ENCODE data around the gene PRL. TPM values are rescaled to one million over a fixed set of nuclear protein-coding genes. Genes with fewer than 3 reads are reported as not detected.

The PRL gene
- under 1 TPM in 1 of 4 donors, not detected in 3; 0.16 TPM for polyA plus RNA-seq
- long read RNA-seq, donor 1, result 0 reads
- long read RNA-seq, donor 2, result 0 reads
- long read RNA-seq, donor 3, result 0 reads
- long read RNA-seq, donor 4, result 0 reads
- long read RNA-seq, donor 5, result 0 reads
- long read RNA-seq, donor 6, result 0 reads
- long read RNA-seq, donor 7, result 0 reads
- long read RNA-seq, donor 8, result 0 reads
- long read RNA-seq, donor 9, result 0 reads
- long read RNA-seq, donor 10, result 0 reads

DNA sequence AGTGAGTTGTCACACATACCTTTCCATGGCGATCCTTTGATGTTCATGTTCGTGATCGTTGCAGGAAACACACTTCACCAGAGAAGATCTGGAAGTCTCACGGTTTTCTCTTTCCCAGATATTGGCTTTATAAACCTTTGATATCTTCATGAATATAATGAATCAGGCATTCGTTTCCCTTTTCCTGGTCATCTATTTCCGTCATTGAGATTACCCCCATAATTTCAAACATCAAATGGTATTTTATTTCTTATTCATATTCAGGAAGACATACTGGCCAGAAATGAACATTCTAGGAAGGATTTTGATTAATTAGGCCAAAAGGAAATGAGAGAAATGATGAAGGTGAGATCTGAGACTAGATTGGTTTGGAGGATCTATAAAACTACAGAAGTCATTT is at the start of gene PRL:
Gene PRL, minus strand, starts transcription at position 101 of the 400 bp plus-strand sequence. Its CDS starts 54 bp downstream, at position 47.
- FAIRE-seq (no peak), DNase-seq (no peak)
- Histone ChIP-seq H3K27ac (ENCODE audit: low read depth in 1 of 3, low read length in 2 of 3) (no peak within 1 kb of the TSS), H3K4me1 (ENCODE audit: control insufficient read depth in 3 of 3, insufficient read depth in 2 of 3, low read depth in 1 of 3, low read length in 2 of 3) (no peaks in the 10 kb centered on the region), H3K27me3 (ENCODE audit: control insufficient read depth in 3 of 3, insufficient read depth in 3 of 3, low read length in 3 of 3) (no peaks in the 10 kb centered on the region), H3K9me3 (ENCODE audit: control insufficient read depth in 2 of 2, insufficient read depth in 1 of 2, low read depth in 1 of 2, low read length in 1 of 2) (no peaks in the 10 kb centered on the region), H3K4me3 (ENCODE audit: low read depth in 1 of 3, low read length in 3 of 3) (no peak within 1 kb of the TSS), H3K36me3 (ENCODE audit: control insufficient read depth in 3 of 3, insufficient read depth in 2 of 3, low read depth in 1 of 3, low read length in 3 of 3) (no peaks in the 10 kb centered on the region)
- WGBS, 3 donors, result 90 to 96% (median 93%) methylated on average over 6 of the region's 6 CpGs

DNA sequence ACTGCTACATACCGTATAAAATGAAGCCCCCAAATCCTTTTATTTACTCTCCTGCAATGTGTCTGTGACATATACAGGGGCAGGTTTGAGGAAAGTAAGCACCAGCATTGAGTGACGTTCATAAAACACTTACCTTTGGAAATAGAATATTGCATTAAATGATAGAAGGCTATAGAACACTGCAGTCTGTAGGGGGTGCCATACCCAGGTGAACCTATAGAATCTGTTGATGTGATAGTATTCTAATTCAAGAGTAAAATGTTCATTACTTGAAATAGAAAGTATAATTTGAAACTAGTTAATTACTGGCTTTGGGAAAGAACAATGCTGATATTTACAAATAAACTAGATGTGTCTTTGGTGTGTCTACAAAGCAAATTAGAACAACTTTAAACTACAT is 47.0 kb upstream of the PRL start:
- no peak for FAIRE-seq
- Histone ChIP-seq H3K4me3 (ENCODE audit: low read depth in 1 of 3, low read length in 3 of 3) (no peak overlapping the region), H3K9me3 (ENCODE audit: control insufficient read depth in 2 of 2, insufficient read depth in 1 of 2, low read depth in 1 of 2, low read length in 1 of 2) (no peaks in the 10 kb centered on the region), H3K36me3 (ENCODE audit: control insufficient read depth in 3 of 3, insufficient read depth in 2 of 3, low read depth in 1 of 3, low read length in 3 of 3) (no peaks in the 10 kb centered on the region), H3K27me3 (ENCODE audit: control insufficient read depth in 3 of 3, insufficient read depth in 3 of 3, low read length in 3 of 3) (no peaks in the 10 kb centered on the region), H3K27ac (ENCODE audit: low read depth in 1 of 3, low read length in 2 of 3) (no peak overlapping the region), H3K4me1 (ENCODE audit: control insufficient read depth in 3 of 3, insufficient read depth in 2 of 3, low read depth in 1 of 3, low read length in 2 of 3) (no peaks in the 10 kb centered on the region)
- WGBS, 3 donors, result 80 to 83% (median 82%) methylated on average over 2 of the region's 2 CpGs
- DNase-seq, result no peak

DNA sequence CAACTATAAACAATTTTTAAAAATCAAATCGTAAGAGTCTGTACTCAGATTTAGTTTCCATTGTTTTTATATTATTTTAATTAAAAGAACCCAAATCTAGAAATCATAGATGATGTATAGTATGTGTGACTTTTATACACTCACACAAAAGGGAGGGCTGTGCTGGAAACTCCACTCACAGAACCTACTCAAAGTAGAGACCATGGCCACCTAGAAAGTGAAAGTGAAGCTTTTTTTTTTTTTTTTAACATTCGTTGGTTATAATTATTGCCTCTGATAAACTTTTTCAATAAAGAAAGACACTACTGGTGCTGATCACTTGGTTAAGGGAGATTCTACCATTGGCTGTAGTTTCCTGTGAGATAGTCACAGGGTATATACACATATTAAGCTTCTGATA is 37.9 kb upstream of the PRL start:
- DNase-seq, result no peak

DNA sequence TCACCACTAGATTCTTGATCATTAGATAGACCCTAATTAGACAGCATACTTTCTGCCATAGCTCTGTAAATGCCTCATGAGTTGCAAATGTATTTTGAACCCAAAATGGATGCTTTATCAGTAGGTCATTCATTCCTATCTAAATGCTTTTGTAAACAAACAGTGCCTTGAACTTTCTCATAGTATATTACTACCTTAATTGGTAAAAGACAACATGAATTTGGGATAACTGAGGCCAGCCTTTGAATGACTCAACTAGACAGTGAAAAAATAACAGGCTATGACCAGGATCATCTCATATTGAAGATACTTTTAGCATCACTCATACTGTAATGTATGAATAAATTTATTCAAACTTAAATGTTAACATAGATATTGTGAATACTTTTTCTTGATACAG is 37.0 kb upstream of the PRL start:
- Histone ChIP-seq H3K27ac (ENCODE audit: low read depth in 1 of 3, low read length in 2 of 3) (no peak overlapping the region), H3K4me1 (ENCODE audit: control insufficient read depth in 3 of 3, insufficient read depth in 2 of 3, low read depth in 1 of 3, low read length in 2 of 3) (no peaks in the 10 kb centered on the region), H3K9me3 (ENCODE audit: control insufficient read depth in 2 of 2, insufficient read depth in 1 of 2, low read depth in 1 of 2, low read length in 1 of 2) (peaks cover 0 to 2% of the 10 kb centered on the region in 2 donors), H3K36me3 (ENCODE audit: control insufficient read depth in 3 of 3, insufficient read depth in 2 of 3, low read depth in 1 of 3, low read length in 3 of 3) (no peaks in the 10 kb centered on the region), H3K27me3 (ENCODE audit: control insufficient read depth in 3 of 3, insufficient read depth in 3 of 3, low read length in 3 of 3) (no peaks in the 10 kb centered on the region), H3K4me3 (ENCODE audit: low read depth in 1 of 3, low read length in 3 of 3) (no peak overlapping the region)
- DNase-seq (no peak), FAIRE-seq (no peak)

More for the DNA sequence above, 37.9 kb upstream of the PRL start:
- H3K4me1 ChIP-seq (ENCODE audit: control insufficient read depth in 3 of 3, insufficient read depth in 2 of 3, low read depth in 1 of 3, low read length in 2 of 3), result no peaks in the 10 kb centered on the region
- no peaks in the 10 kb centered on the region for H3K27me3 ChIP-seq (ENCODE audit: control insufficient read depth in 3 of 3, insufficient read depth in 3 of 3, low read length in 3 of 3)
- no peak for FAIRE-seq
- H3K27ac ChIP-seq (ENCODE audit: low read depth in 1 of 3, low read length in 2 of 3), result no peak overlapping the region
- no peaks in the 10 kb centered on the region for H3K36me3 ChIP-seq (ENCODE audit: control insufficient read depth in 3 of 3, insufficient read depth in 2 of 3, low read depth in 1 of 3, low read length in 3 of 3)
- 40 to 58% (median 47%) methylated on average over 2 of the region's 2 CpGs for WGBS, 3 donors
- peaks cover 0 to 2% of the 10 kb centered on the region in 2 donors for H3K9me3 ChIP-seq (ENCODE audit: control insufficient read depth in 2 of 2, insufficient read depth in 1 of 2, low read depth in 1 of 2, low read length in 1 of 2)
- H3K4me3 ChIP-seq (ENCODE audit: low read depth in 1 of 3, low read length in 3 of 3), result no peak overlapping the region

DNA sequence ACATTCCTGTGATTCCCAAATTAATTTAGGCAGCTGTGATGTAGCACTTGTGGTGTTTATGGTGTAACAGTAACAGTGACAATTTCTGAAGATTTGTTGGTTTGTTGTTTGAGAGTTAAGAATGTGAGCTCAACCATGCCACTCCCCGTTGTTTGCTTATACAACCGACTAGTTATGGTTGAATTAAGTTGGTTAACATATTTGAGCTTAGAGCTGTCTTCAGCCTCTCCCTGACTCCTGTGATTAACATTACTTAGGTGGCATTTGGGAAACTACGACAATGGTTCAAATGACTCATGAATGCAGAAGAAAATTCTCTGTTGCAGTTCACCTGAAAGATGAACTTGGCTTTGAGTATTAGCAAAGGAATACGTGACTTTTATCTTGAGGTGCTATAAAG is 35.9 kb upstream of the PRL start:
- FAIRE-seq, result no peak
- no peak overlapping the region for H3K27ac ChIP-seq (ENCODE audit: low read depth in 1 of 3, low read length in 2 of 3)
- 74 to 79% (median 78%) methylated on average over 4 of the region's 4 CpGs for WGBS, 3 donors

DNA sequence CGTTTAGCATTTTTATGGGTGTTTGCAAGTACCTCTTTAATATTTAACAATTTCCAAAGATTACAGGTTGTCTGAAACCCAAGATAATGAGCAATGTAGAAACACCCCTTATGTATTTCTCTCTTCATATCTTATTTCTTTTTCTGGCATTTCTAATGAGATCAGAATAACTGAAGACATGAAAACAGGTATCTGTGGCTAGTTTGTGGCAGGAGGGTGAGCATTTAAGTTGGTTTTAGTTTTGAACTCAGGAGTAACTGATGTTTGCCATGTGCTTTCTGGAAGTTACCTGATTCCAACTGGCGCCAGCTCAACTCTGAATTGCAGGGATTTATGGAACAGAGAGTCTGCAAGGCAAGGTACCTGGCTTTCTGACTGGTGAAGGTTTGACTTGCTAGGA is 35.4 kb upstream of the PRL start:
- Histone ChIP-seq H3K4me1 (ENCODE audit: control insufficient read depth in 3 of 3, insufficient read depth in 2 of 3, low read depth in 1 of 3, low read length in 2 of 3) (no peaks in the 10 kb centered on the region), H3K4me3 (ENCODE audit: low read depth in 1 of 3, low read length in 3 of 3) (no peak overlapping the region), H3K9me3 (ENCODE audit: control insufficient read depth in 2 of 2, insufficient read depth in 1 of 2, low read depth in 1 of 2, low read length in 1 of 2) (peaks cover 0 to 2% of the 10 kb centered on the region in 2 donors), H3K36me3 (ENCODE audit: control insufficient read depth in 3 of 3, insufficient read depth in 2 of 3, low read depth in 1 of 3, low read length in 3 of 3) (no peaks in the 10 kb centered on the region), H3K27ac (ENCODE audit: low read depth in 1 of 3, low read length in 2 of 3) (no peak overlapping the region), H3K27me3 (ENCODE audit: control insufficient read depth in 3 of 3, insufficient read depth in 3 of 3, low read length in 3 of 3) (no peaks in the 10 kb centered on the region)
- no peak for FAIRE-seq
- DNase-seq, result no peak
- 66 to 89% (median 86%) methylated on average over 2 of the region's 2 CpGs for WGBS, 3 donors

More for the DNA sequence above, 35.9 kb upstream of the PRL start:
- Histone ChIP-seq H3K4me3 (ENCODE audit: low read depth in 1 of 3, low read length in 3 of 3) (no peak overlapping the region), H3K9me3 (ENCODE audit: control insufficient read depth in 2 of 2, insufficient read depth in 1 of 2, low read depth in 1 of 2, low read length in 1 of 2) (peaks cover 0 to 2% of the 10 kb centered on the region in 2 donors), H3K27me3 (ENCODE audit: control insufficient read depth in 3 of 3, insufficient read depth in 3 of 3, low read length in 3 of 3) (no peaks in the 10 kb centered on the region), H3K4me1 (ENCODE audit: control insufficient read depth in 3 of 3, insufficient read depth in 2 of 3, low read depth in 1 of 3, low read length in 2 of 3) (no peaks in the 10 kb centered on the region), H3K36me3 (ENCODE audit: control insufficient read depth in 3 of 3, insufficient read depth in 2 of 3, low read depth in 1 of 3, low read length in 3 of 3) (no peaks in the 10 kb centered on the region)
- DNase-seq, result no peak

DNA sequence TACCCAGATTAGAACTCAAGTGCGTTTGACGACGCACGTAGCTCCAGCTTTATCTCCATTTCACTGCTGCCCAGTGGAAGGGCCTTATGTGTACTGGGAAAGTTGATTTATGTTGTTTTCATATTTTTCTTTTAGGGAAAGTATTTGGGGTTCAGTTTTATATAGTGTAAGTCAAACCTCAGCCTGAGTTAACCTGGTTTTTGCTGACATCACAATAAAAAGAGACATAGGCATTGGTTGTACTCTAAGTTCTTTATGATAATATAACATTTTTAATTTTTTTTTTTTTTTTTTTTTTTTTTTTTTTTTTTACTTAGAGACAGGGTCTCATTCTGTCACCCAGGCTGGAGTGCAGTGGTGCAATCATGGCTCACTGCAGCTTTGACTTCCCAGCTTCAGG is 34.1 kb upstream of the PRL start:
- DNase-seq (no peak), FAIRE-seq (no peak)
- Histone ChIP-seq H3K4me3 (ENCODE audit: low read depth in 1 of 3, low read length in 3 of 3) (no peak overlapping the region), H3K9me3 (ENCODE audit: control insufficient read depth in 2 of 2, insufficient read depth in 1 of 2, low read depth in 1 of 2, low read length in 1 of 2) (peaks cover 0 to 2% of the 10 kb centered on the region in 2 donors), H3K27ac (ENCODE audit: low read depth in 1 of 3, low read length in 2 of 3) (no peak overlapping the region), H3K4me1 (ENCODE audit: control insufficient read depth in 3 of 3, insufficient read depth in 2 of 3, low read depth in 1 of 3, low read length in 2 of 3) (no peaks in the 10 kb centered on the region), H3K36me3 (ENCODE audit: control insufficient read depth in 3 of 3, insufficient read depth in 2 of 3, low read depth in 1 of 3, low read length in 3 of 3) (no peaks in the 10 kb centered on the region), H3K27me3 (ENCODE audit: control insufficient read depth in 3 of 3, insufficient read depth in 3 of 3, low read length in 3 of 3) (no peaks in the 10 kb centered on the region)
- WGBS, 3 donors, result 96 to 99% (median 97%) methylated on average over 4 of the region's 4 CpGs

DNA sequence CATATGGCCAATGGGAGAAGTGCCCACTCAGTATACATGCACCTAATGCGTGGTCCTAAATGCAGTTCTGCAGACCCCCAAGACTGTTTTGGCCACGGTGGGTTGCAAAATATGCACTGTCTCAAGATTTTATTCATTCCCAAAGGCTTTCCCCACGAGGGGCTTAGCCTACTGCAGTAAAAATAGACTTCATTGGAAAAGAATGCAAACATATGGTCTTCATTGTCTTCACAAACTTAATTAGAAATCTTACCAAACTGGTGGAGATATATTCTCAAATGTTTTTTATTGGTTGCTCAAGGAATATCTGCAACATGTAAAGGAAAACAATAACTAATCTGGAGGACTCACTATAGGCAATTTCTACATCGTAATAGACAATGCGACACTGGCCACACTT is 31.6 kb upstream of the PRL start:
- DNase-seq (no peak), FAIRE-seq (no peak)
- 71 to 77% (median 76%) methylated on average over 5 of the region's 5 CpGs for WGBS, 3 donors
- Histone ChIP-seq H3K36me3 (ENCODE audit: control insufficient read depth in 3 of 3, insufficient read depth in 2 of 3, low read depth in 1 of 3, low read length in 3 of 3) (no peaks in the 10 kb centered on the region), H3K27me3 (ENCODE audit: control insufficient read depth in 3 of 3, insufficient read depth in 3 of 3, low read length in 3 of 3) (no peaks in the 10 kb centered on the region), H3K27ac (ENCODE audit: low read depth in 1 of 3, low read length in 2 of 3) (no peak overlapping the region), H3K9me3 (ENCODE audit: control insufficient read depth in 2 of 2, insufficient read depth in 1 of 2, low read depth in 1 of 2, low read length in 1 of 2) (peaks cover 0 to 2% of the 10 kb centered on the region in 2 donors), H3K4me1 (ENCODE audit: control insufficient read depth in 3 of 3, insufficient read depth in 2 of 3, low read depth in 1 of 3, low read length in 2 of 3) (no peaks in the 10 kb centered on the region), H3K4me3 (ENCODE audit: low read depth in 1 of 3, low read length in 3 of 3) (no peak overlapping the region)

DNA sequence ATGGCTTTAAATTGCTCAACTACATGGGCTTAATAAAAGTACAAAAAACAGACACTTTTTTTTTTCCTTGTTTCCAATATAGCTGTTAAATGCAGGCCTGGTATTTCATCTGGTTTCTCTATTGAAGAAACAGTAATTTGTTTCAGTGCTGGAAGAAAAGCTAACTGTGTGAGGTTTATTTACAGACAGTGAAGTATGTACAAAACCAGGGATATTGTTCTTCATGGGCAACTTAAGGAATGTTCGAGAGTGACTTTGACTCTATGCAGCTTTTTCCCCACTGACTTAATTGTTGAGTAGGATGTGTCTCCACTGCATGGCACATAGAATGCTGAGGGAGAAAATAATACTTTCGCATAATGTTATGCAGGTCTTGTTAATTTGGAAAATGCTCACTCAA is 31.0 kb upstream of the PRL start:
- no peak overlapping the region for H3K4me3 ChIP-seq (ENCODE audit: low read depth in 1 of 3, low read length in 3 of 3)
- peaks cover 0 to 2% of the 10 kb centered on the region in 2 donors for H3K9me3 ChIP-seq (ENCODE audit: control insufficient read depth in 2 of 2, insufficient read depth in 1 of 2, low read depth in 1 of 2, low read length in 1 of 2)
- H3K4me1 ChIP-seq (ENCODE audit: control insufficient read depth in 3 of 3, insufficient read depth in 2 of 3, low read depth in 1 of 3, low read length in 2 of 3), result no peaks in the 10 kb centered on the region
- 84 to 92% (median 89%) methylated on average over 2 of the region's 2 CpGs for WGBS, 3 donors
- H3K27me3 ChIP-seq (ENCODE audit: control insufficient read depth in 3 of 3, insufficient read depth in 3 of 3, low read length in 3 of 3), result no peaks in the 10 kb centered on the region
- FAIRE-seq (no peak), DNase-seq (no peak)
- no peaks in the 10 kb centered on the region for H3K36me3 ChIP-seq (ENCODE audit: control insufficient read depth in 3 of 3, insufficient read depth in 2 of 3, low read depth in 1 of 3, low read length in 3 of 3)
- no peak overlapping the region for H3K27ac ChIP-seq (ENCODE audit: low read depth in 1 of 3, low read length in 2 of 3)
